ENCODE data around the gene TLL1.
A peak's percentile ranks its signal among the peaks of the same experiment; 100 is the strongest.

Gene TLL1

GRCh38 chr4:165992283-165992682 lies 119.2 kb downstream of the TLL1 start:
- no peak overlapping the region for H3K4me3 ChIP-seq (ENCODE audit: low read depth, low read length)
- in situ Hi-C loops (cut with HindIII; ENCODE audit: low sequenced_read_pairs) = no loop called here
- TF ChIP-seq CTCF (IDR thresholded peaks at IDR 0.05; ENCODE audit: low read depth, low read length, missing control alignments) = no peak
- no peak for DNase-seq (ENCODE audit: low read depth)

GRCh38 chr4:165994701-165995100 lies 121.7 kb downstream of the TLL1 start:
- TF ChIP-seq CTCF (IDR thresholded peaks at IDR 0.05; ENCODE audit: low read depth, low read length, missing control alignments) = no peak
- in situ Hi-C loops (cut with HindIII; ENCODE audit: low sequenced_read_pairs) = no loop called here
- no peak overlapping the region for H3K4me3 ChIP-seq (ENCODE audit: low read depth, low read length)
- no peak for DNase-seq (ENCODE audit: low read depth)

GRCh38 chr4:166003811-166004210 lies 130.8 kb downstream of the TLL1 start:
- no peak for DNase-seq (ENCODE audit: low read depth)
- no peak for TF ChIP-seq CTCF (IDR thresholded peaks at IDR 0.05; ENCODE audit: low read depth, low read length, missing control alignments)
- no peak overlapping the region for H3K4me3 ChIP-seq (ENCODE audit: low read depth, low read length)
- in situ Hi-C loops (cut with HindIII; ENCODE audit: low sequenced_read_pairs) = no loop called here

GRCh38 chr4:166006217-166006616 lies 133.2 kb downstream of the TLL1 start:
- no peak for TF ChIP-seq CTCF (IDR thresholded peaks at IDR 0.05; ENCODE audit: low read depth, low read length, missing control alignments)
- H3K4me3 ChIP-seq (ENCODE audit: low read depth, low read length) = no peak overlapping the region
- DNase-seq (ENCODE audit: low read depth) = no peak
- in situ Hi-C loops (cut with HindIII; ENCODE audit: low sequenced_read_pairs) = no loop called here

- in situ Hi-C loops (cut with HindIII; ENCODE audit: low sequenced_read_pairs) = no loop called here
- TF ChIP-seq CTCF (IDR thresholded peaks at IDR 0.05; ENCODE audit: low read depth, low read length, missing control alignments) = no peak
- DNase-seq (ENCODE audit: low read depth) = no peak
These were observed 135.5 kb downstream of the TLL1 start for GRCh38 chr4:166008510-166008909.

GRCh38 chr4:166012129-166013030 lies 139.3 kb downstream of the TLL1 start:
- in situ Hi-C loops (cut with HindIII; ENCODE audit: low sequenced_read_pairs) = no loop called here

More at GRCh38 chr4:166008510-166008909, 135.5 kb downstream of the TLL1 start:
- H3K4me3 ChIP-seq (ENCODE audit: low read depth, low read length) = no peak overlapping the region

More at GRCh38 chr4:166012129-166013030, 139.3 kb downstream of the TLL1 start:
- H3K4me3 ChIP-seq (ENCODE audit: low read depth, low read length) = no peak overlapping the region
- no peak for TF ChIP-seq CTCF (IDR thresholded peaks at IDR 0.05; ENCODE audit: low read depth, low read length, missing control alignments)
- peak; percentile 9 for DNase-seq (ENCODE audit: low read depth)
